ENCODE measurements around the gene TMEM53. TPM values are rescaled to one million over a fixed set of nuclear protein-coding genes. Genes with fewer than 3 reads are reported as not detected.

The TMEM53 gene
- polyA plus RNA-seq, 1 of the 3 experiments (the other 2 are of a cell fraction): 14.9 TPM

DNA sequence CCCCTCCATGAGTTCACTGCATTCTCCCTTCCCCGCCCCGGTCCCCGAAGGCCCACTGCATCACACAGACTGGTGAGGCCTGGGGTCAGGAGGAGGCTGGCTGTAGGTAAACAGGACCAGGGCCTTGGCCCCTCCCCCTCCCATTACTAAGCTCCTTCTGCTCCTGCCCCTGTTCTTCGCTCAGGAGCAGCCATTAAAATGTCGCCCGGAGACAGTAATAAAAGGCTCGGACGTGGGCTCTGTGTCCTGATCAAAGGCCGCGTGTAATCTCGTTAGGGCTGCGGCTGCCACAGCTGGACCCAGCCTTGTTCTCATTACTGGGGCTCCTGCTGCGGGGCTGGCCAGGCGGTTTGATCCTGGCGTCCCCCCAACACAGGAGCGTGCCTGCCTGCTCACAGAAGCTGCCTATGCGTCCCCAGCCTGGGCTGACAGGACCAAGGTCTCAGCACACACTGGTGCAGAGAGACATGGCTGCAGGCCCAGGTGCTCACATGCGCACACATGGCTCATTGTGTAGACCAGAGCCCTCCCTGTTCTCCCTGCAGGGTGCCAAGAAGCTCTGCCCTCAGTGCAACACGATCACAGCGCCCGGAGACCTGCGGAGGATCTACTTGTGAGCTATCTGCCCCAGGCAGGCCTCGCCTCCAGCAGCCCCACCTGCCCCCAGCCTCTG lies 24.0 kb downstream of the TMEM53 start:
- TF ChIP-seq GABPA (IDR thresholded peaks at IDR 0.05; ENCODE audit: low read depth) (no peak), MXI1 (IDR thresholded peaks at IDR 0.05; ENCODE audit: low read depth, low read length) (peak; percentile 86), EP300 (IDR thresholded peaks at IDR 0.05; ENCODE audit: borderline replicate concordance in 1 of 2, low read depth in 1 of 2, low read length in 1 of 2) (peak in 1 of 2 experiments; percentile 25; a peak in 1 of 4 replicates), CHD2 (IDR thresholded peaks at IDR 0.05; ENCODE audit: low read length, partially characterized antibody) (peak; percentile 33), SMC3 (IDR thresholded peaks at IDR 0.05; ENCODE audit: low read depth, low read length) (no peak), FOXJ3 (CRISPR knock-in tag; IDR thresholded peaks at IDR 0.05) (peak; percentile 70; the same call in 1 of the 2 replicates)
- no peaks in the 10 kb centered on the region for H4K20me1 ChIP-seq (ENCODE audit: insufficient read depth)
- H3K27ac ChIP-seq (ENCODE audit: low read depth in 2 of 2, low read length in 1 of 2): peak overlapping the region in 1 of 2 experiments; percentile 51; a peak in 2 of 4 replicates
- H3K27me3 ChIP-seq (ENCODE audit: insufficient read depth): no peaks in the 10 kb centered on the region
- no peaks in the 10 kb centered on the region for H3K79me2 ChIP-seq (ENCODE audit: insufficient read depth)
- DNase-seq: peak; percentile 81
- H3K9ac ChIP-seq: no peak overlapping the region
- H3K4me3 ChIP-seq (ENCODE audit: low read depth in 2 of 2, low read length in 1 of 2): no peak overlapping the region
- H3K4me1 ChIP-seq (ENCODE audit: control insufficient read depth in 1 of 2, insufficient read depth in 2 of 2, low read depth in 1 of 2, low read length in 1 of 2): peaks cover 0 to 31% of the 10 kb centered on the region in 2 experiments; a peak in 1 of 4 replicates
- H3F3A ChIP-seq (replicated peaks; ENCODE audit: insufficient read depth): peaks cover 4% of the 10 kb centered on the region
- H3K36me3 ChIP-seq (replicated peaks in 1 of 2; ENCODE audit: control insufficient read depth in 1 of 2, insufficient read depth in 2 of 2, low read length in 1 of 2): peaks cover 0 to 51% of the 10 kb centered on the region in 2 experiments
- H3K9me3 ChIP-seq: no peaks in the 10 kb centered on the region
- H3K4me2 ChIP-seq: no peak overlapping the region
- no peaks in the 10 kb centered on the region for H3K9me2 ChIP-seq
- no peak overlapping the region for H2AFZ ChIP-seq (ENCODE audit: low read depth)
- CTCF ChIA-PET: interaction anchor here (0.6 to 7.5 kb wide), 13 partner anchors 12 to 433 kb away, joined by 3 to 163 read pairs (median 41); partner anchors contain the start of genes ARMH1 and TMEM53
- POLR2A ChIA-PET: interaction anchor here (0.9 to 6.0 kb wide), 7 partner anchors 10 to 47 kb away, joined by 3 to 50 read pairs (median 5); partner anchors contain the start of gene TMEM53
- 87% methylated on average over 7 of the region's 23 CpGs for WGBS (ENCODE audit: low lambda C conversion rate)

DNA sequence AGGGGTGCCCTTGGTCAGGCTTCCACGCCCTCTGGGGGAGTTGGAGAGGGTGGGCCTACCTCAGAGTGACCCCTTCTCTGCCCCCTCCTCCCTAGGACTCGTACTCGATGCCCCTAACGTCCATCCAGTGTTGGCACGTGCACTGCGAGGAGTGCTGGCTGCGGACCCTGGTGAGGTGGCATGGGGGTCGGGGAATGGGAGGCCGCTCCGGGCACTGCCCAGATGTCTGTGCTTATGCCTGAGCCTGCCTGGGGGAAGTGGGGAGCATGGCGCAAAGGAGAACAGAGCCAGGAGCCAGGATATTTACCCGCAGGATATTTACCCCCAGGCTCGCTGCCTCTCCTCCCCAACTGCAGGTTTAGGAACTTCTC lies 24.5 kb downstream of the TMEM53 start:
- peaks cover 0 to 31% of the 10 kb centered on the region in 2 experiments; a peak in 1 of 4 replicates for H3K4me1 ChIP-seq (ENCODE audit: control insufficient read depth in 1 of 2, insufficient read depth in 2 of 2, low read depth in 1 of 2, low read length in 1 of 2)
- POLR2A ChIA-PET: interaction anchor here (1.1 to 6.0 kb wide), 4 partner anchors 13 to 46 kb away, joined by 3 to 50 read pairs (median 6); no protein-coding TSS in a partner anchor
- no peaks in the 10 kb centered on the region for H3K79me2 ChIP-seq (ENCODE audit: insufficient read depth)
- peaks cover 0 to 56% of the 10 kb centered on the region in 2 experiments for H3K36me3 ChIP-seq (replicated peaks in 1 of 2; ENCODE audit: control insufficient read depth in 1 of 2, insufficient read depth in 2 of 2, low read length in 1 of 2)
- H3K9ac ChIP-seq: no peak overlapping the region
- H3K27me3 ChIP-seq (ENCODE audit: insufficient read depth): no peaks in the 10 kb centered on the region
- no peak for TF ChIP-seq GABPA (IDR thresholded peaks at IDR 0.05; ENCODE audit: low read depth)
- no peak overlapping the region for H2AFZ ChIP-seq (ENCODE audit: low read depth)
- no peaks in the 10 kb centered on the region for H3K9me3 ChIP-seq
- no peaks in the 10 kb centered on the region for H3K9me2 ChIP-seq
- peaks cover 4% of the 10 kb centered on the region for H3F3A ChIP-seq (replicated peaks; ENCODE audit: insufficient read depth)
- no peak overlapping the region for H3K4me3 ChIP-seq (ENCODE audit: low read depth in 2 of 2, low read length in 1 of 2)
- WGBS (ENCODE audit: low lambda C conversion rate): 89% methylated on average over 9 of the region's 13 CpGs
- no peak overlapping the region for H3K4me2 ChIP-seq
- H4K20me1 ChIP-seq (ENCODE audit: insufficient read depth): no peaks in the 10 kb centered on the region
- peak overlapping the region in 1 of 2 experiments; percentile 51; a peak in 2 of 4 replicates for H3K27ac ChIP-seq (ENCODE audit: low read depth in 2 of 2, low read length in 1 of 2)
- DNase-seq: no peak
- CTCF ChIA-PET: interaction anchor here (4.0 to 7.5 kb wide), 7 partner anchors 12 to 433 kb away, joined by 29 to 163 read pairs (median 54); no protein-coding TSS in a partner anchor

- H3K4me2 ChIP-seq: no peak overlapping the region
- no peak overlapping the region for H3K4me3 ChIP-seq (ENCODE audit: low read depth in 2 of 2, low read length in 1 of 2)
- H3K4me1 ChIP-seq (ENCODE audit: control insufficient read depth in 1 of 2, insufficient read depth in 2 of 2, low read depth in 1 of 2, low read length in 1 of 2): peaks cover 0 to 33% of the 10 kb centered on the region in 2 experiments; a peak in 1 of 4 replicates
- no peak overlapping the region for H2AFZ ChIP-seq (ENCODE audit: low read depth)
- H3K9me3 ChIP-seq: no peaks in the 10 kb centered on the region
- no peaks in the 10 kb centered on the region for H4K20me1 ChIP-seq (ENCODE audit: insufficient read depth)
- WGBS (ENCODE audit: low lambda C conversion rate): 97% methylated on average over 13 of the region's 13 CpGs
- no peak for DNase-seq
- H3K79me2 ChIP-seq (ENCODE audit: insufficient read depth): no peaks in the 10 kb centered on the region
- no peaks in the 10 kb centered on the region for H3K27me3 ChIP-seq (ENCODE audit: insufficient read depth)
- CTCF ChIA-PET: interaction anchor here (1.0 to 7.5 kb wide), 6 partner anchors 12 to 76 kb away, joined by 3 to 163 read pairs (median 15); no protein-coding TSS in a partner anchor
- peaks cover 4% of the 10 kb centered on the region for H3F3A ChIP-seq (replicated peaks; ENCODE audit: insufficient read depth)
- POLR2A ChIA-PET: interaction anchor here (6.0 kb wide), 1 partner anchor 18 kb away, joined by 50 read pairs; no protein-coding TSS in a partner anchor
- H3K27ac ChIP-seq (ENCODE audit: low read depth in 2 of 2, low read length in 1 of 2): no peak overlapping the region; a peak in 1 of 4 replicates
- no peak overlapping the region for H3K9ac ChIP-seq
- peaks cover 0 to 66% of the 10 kb centered on the region in 2 experiments for H3K36me3 ChIP-seq (replicated peaks in 1 of 2; ENCODE audit: control insufficient read depth in 1 of 2, insufficient read depth in 2 of 2, low read length in 1 of 2)
- H3K9me2 ChIP-seq: no peaks in the 10 kb centered on the region
- TF ChIP-seq, protein P1, sequence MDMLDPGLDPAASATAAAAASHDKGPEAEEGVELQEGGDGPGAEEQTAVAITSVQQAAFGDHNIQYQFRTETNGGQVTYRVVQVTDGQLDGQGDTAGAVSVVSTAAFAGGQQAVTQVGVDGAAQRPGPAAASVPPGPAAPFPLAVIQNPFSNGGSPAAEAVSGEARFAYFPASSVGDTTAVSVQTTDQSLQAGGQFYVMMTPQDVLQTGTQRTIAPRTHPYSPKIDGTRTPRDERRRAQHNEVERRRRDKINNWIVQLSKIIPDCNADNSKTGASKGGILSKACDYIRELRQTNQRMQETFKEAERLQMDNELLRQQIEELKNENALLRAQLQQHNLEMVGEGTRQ (IDR thresholded peaks at IDR 0.05; ENCODE audit: borderline replicate concordance, low read depth, low read length): no peak
- TF ChIP-seq ELF1 (IDR thresholded peaks at IDR 0.05): no peak
- no peak for TF ChIP-seq TCF12 (IDR thresholded peaks at IDR 0.05)
- no peak for TF ChIP-seq MEF2A (IDR thresholded peaks at IDR 0.05; ENCODE audit: borderline replicate concordance, low read depth)
- no peak for TF ChIP-seq RAD21 (IDR thresholded peaks at IDR 0.05; ENCODE audit: low read length)
- no peak for TF ChIP-seq MXI1 (IDR thresholded peaks at IDR 0.05; ENCODE audit: low read depth, low read length)
- TF ChIP-seq FOXJ3 (CRISPR knock-in tag; IDR thresholded peaks at IDR 0.05): no peak
- TF ChIP-seq NRF1 (IDR thresholded peaks at IDR 0.05; ENCODE audit: low read depth, low read length): no peak
- TF ChIP-seq, protein P2, sequence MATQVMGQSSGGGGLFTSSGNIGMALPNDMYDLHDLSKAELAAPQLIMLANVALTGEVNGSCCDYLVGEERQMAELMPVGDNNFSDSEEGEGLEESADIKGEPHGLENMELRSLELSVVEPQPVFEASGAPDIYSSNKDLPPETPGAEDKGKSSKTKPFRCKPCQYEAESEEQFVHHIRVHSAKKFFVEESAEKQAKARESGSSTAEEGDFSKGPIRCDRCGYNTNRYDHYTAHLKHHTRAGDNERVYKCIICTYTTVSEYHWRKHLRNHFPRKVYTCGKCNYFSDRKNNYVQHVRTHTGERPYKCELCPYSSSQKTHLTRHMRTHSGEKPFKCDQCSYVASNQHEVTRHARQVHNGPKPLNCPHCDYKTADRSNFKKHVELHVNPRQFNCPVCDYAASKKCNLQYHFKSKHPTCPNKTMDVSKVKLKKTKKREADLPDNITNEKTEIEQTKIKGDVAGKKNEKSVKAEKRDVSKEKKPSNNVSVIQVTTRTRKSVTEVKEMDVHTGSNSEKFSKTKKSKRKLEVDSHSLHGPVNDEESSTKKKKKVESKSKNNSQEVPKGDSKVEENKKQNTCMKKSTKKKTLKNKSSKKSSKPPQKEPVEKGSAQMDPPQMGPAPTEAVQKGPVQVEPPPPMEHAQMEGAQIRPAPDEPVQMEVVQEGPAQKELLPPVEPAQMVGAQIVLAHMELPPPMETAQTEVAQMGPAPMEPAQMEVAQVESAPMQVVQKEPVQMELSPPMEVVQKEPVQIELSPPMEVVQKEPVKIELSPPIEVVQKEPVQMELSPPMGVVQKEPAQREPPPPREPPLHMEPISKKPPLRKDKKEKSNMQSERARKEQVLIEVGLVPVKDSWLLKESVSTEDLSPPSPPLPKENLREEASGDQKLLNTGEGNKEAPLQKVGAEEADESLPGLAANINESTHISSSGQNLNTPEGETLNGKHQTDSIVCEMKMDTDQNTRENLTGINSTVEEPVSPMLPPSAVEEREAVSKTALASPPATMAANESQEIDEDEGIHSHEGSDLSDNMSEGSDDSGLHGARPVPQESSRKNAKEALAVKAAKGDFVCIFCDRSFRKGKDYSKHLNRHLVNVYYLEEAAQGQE (IDR thresholded peaks at IDR 0.05; ENCODE audit: low read depth, low read length): no peak
- TF ChIP-seq YY1 (IDR thresholded peaks at IDR 0.05; ENCODE audit: low read depth): no peak
These were observed 25.6 kb downstream of the TMEM53 start for GRCh38 chr1:44648529-44649250.
